GM21619 (cell line): ENCODE data around the gene HCFC1.

Source experiments
- ATAC-seq: cut with Tn5 transposase; IDR thresholded peaks from one replicate; pipeline ENCODE4 v1.9.1; 2021; ENCODE audit not compliant: unreplicated experiment

Gene HCFC1

DNA sequence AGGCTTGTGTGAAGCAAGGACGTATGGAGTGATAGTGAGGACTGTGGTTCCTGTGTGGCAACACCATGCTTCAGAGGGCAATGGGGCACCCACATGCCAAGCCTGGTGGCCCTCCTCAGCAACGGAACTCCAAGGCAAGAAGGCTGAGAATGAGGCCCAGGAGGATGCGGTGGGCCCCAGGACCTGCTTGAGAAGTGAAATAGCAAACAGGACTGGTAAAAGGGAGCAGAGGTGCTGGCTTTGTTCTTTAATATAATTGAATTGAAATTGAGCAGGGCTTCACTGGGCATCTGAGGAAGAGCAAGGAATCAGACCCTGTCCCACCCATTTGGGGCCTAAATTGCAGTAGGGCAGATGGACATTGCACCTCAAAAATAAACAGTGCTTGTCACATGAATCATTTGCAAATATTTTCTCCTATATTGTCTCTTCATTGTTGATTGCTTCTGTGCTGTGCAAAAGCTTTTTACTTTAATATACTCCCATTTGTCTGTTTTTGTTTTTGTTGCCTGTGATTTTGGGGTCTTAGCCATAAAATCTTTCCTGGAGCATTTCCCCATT, 3.2 kb upstream of the HCFC1 start:
- ATAC-seq: no peak

DNA sequence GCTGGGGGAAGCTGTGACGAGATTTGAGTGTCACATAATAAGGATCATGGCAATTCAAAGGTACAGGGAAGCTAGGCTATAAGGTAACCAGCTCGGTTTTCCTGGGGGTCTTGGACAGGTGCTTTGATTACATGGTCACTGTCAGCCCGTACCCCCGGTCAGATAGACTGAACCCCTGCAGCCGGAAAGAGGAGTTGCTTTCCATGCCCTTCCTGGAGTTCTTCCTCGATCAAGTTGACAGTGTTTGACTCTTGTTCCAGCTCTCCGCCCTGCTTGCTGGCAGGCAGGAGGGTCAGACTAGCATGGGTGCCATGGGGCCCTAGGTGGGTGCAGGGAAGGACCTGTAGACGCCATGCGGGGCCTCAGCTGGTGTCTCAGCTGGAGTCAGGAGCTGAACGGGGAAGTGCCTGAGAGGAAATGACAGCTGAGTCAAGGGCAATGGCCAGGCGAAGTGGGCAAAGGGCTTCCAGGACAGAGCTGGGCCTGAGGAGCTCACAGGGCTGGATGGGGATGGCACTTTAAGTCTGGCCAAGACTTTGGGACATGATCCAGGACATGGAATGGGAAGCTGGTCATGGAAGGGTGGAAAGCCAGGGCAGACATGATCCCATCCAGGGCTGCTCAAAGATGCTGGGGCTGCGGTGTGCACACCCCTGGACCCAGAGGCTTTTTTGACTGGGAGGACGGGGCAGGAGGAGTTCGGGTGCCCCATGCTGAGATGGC, 2.5 kb upstream of the HCFC1 start:
- ATAC-seq: no peak

DNA sequence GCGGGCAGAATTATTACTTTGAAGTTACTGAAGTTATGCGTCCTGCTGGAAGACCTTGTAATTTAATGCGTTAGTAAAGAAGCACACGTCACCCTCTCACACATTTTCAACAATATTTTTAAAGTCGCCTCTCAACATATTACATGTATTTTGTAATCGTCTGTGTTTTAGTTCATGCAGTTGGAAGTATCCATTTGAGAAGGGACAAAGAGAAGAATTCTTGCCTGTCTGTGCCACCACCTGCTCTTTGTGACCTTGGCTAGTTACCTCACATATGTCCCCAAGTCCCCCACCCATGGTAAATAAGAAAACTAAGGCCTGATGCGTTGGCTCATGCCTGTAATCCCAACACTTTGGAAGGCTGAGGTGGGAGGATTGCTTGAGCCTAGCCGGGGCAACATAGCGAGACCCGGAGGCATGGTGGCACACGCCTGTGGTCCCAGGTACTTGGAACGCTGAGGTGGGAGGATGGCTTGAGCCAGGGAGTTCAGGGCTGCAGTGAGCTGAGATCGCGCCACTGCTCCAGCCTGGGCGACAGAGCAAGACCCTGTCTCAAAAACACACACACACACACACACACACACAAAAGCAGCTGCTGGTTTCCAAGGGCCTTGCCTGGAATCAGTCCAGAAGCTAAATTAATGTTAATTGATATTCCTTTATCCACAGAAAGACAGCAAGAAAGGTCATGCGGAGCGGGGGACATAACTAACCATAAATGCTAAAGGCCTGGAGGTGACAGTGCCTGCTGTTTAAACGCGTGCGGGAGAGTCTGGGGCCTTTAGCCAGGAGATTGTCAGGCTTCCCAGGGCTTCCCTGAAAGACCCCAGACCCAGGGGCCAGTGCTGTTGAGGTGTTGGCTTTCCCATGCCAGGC, 1.7 kb upstream of the HCFC1 start:
- ATAC-seq: no peak

DNA sequence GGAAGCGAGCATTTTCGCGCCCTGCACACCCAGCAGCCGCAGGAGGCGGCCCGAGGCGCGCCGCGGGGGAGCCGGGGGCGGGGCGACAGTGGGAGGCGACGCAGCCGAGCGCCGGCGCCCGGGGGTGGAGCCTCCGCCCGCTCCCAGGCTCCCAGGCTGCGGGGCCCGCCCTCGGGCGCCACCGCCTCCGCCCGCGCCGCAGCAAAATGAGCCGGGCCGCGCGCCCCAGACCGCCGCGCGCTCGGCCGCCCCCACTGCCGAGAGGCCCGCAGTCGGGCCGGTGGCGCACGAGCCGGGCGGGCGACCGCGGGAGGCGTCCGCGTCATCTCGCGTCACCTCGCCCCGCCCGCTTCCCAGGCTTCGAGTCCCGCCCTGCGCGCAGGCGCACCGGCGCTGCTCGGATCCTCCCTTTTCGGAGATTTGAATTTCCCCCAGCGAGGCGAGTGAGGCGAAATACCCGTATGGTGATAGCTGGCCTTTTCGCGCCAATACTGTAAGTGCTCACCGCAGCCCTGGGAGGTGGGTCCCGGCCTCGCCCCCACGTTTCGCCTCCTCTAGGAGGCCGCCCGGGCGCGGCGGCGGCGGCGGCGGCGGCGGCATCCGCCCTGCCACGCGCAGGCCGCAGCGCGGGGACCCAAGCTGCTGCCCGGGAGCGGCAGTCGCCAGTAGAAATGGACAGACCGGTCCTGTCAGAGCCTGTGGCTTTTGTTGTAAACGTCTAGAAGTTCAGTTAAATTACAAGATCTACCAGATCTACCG, 929 bp upstream of the HCFC1 start, which contains the start of gene TMEM187:
TSS of gene TMEM187 (plus strand) at position 387 of the 759 bp plus-strand sequence. CDS start 9,309 bp downstream, outside the sequence.
- peak; percentile 38 for ATAC-seq

DNA sequence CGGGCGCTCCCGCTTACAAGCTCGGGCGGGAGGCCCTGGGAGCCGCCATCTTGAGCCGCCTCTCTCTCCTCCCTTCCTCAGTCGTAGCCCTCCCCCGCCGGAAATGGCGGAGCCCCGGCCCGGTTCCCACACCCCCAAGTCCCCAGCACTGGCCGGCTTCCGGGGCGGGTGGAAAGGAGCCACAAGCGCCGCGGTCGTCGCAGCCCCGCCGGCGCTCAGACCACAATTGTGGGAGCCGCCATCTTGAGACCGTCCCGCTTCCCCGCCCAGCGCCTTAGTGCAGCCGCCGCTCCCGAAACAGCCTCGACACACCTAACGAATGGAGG, 531 bp downstream of the HCFC1 start:
- ATAC-seq: peak; percentile 30

DNA sequence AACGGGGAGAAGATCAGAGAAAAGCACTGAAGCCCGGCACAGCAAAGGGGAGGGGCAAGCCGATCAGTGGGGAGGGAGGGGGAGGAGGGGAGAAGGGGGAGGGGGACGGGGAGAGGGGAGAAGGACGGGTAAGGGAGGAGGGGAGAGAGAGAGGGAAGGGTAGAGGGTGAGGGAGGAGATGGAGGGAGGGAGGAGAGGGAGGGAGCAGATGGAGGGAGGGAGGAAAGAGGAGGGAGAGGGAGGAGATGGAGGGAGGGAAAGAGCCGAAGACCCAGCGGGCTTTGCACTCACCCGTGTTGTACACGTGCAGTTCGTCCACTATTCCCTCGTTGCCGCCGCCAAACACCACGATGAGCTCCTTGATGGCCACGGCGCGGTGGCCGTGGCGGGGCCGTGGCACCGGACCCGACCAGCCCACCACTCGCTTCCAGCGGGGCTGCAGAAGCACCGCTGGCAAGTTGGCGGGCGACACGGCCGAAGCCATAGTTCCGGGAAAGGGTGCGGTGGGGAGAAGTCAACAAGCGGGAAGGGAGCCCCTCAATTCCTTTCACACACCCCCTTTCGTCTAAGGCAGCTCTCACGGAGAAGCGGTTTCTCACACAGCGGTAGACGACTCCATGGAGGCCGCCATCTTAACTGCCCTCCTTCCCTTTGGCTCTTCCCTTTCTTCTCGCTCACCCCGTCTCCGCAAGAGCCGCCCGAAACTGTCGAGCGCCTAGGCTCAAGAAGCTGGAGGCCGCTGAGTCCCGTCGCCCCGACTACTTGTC, 1.1 kb downstream of the HCFC1 start:
- no peak for ATAC-seq

DNA sequence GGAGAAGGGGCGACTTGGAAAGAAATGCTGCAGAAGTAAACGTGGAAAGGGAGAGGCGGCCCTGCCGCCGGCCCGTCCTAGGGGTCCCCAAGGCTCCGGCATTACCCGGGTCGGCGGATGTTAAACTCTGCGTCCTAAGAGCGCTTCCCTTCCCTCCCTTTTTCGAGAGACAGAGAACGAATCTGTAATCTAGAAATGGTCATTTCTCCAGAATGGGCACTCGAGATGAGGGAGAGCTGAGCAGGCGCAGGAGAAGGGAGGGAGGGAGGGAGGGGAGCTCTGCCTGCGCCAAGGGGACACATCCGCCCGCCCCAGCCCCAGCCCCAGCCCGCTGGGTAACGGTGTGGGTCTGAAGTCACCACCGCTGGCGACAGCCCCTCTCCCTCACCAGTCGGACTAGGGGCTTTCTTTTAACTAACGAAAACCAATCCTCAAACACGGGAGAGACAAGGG, 1.7 kb downstream of the HCFC1 start:
- ATAC-seq: no peak

DNA sequence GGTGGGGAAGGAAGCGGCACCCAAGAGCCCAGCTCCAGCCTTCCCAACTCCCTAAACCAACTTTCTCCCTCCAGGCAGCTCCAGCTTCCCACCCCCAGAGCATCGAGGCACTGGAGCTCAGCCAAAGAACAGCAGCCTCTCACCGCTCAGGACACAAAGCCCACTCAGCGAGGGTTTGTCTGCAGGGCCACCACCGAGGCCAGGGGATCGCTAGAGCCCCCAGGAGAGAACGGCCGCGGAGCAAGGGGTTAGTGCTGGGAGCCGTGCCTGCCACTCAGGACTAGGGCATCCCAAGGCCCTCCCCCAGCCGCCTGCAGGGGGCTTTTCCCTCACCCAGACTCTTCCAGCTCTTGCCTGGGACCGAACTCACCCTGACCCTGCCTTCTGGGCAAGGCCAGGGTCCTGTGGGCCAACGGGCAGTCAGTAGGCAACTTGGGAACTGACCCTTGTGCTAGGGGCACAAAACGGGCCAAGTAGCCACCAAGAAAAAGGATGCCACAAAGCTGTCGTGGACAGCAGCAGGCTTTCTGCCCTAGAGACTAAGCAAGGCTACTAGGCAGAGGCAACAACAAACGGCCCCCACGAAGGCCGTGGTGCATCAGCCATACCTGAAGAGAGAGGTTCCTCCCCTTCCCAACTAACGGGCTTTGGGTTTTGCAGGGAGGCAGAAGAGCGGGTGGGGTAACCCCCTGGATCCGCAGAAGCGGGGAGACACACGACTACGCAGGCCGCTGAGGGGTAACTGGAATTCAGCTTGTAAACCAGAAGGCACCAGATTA, 2.3 kb downstream of the HCFC1 start:
- ATAC-seq: no peak

DNA sequence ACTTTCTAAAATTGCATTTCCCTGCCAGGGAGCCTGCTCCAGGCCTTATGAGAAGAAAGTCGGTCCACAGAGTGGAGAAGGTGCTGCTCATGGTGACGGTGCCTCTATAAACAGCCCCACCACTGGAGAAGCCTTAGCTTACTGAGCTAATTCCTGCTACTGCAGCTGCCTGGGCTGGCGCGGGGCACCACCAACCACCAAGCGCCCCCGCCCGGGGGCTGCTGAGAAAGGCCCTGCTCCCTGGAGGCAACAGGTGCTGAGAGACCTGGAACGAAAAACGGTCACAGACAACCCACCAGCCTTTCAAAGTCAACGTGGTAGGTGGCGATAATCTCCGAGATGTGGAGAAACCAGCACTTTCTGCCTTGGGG, 2.9 kb downstream of the HCFC1 start:
- ATAC-seq: no peak

DNA sequence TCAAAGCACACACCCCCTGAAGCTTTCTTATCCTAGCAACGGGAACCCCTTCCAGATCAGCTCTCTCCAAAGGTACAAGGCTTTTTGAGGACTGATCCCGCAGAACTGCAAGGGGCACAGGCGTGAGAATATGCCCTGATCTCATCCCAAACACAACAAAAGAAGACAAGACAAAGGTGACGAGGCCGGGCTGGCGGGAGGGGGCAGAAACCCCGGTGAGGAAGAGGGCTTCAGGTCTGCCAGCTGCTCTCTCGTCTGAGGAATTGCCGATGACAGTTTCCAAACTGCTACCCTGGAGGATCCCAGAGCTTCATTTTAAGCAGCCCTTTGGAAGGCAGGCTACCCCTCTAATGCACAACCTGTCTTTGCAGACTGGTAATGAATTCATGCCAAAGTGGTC, 3.4 kb downstream of the HCFC1 start:
- no peak for ATAC-seq

DNA sequence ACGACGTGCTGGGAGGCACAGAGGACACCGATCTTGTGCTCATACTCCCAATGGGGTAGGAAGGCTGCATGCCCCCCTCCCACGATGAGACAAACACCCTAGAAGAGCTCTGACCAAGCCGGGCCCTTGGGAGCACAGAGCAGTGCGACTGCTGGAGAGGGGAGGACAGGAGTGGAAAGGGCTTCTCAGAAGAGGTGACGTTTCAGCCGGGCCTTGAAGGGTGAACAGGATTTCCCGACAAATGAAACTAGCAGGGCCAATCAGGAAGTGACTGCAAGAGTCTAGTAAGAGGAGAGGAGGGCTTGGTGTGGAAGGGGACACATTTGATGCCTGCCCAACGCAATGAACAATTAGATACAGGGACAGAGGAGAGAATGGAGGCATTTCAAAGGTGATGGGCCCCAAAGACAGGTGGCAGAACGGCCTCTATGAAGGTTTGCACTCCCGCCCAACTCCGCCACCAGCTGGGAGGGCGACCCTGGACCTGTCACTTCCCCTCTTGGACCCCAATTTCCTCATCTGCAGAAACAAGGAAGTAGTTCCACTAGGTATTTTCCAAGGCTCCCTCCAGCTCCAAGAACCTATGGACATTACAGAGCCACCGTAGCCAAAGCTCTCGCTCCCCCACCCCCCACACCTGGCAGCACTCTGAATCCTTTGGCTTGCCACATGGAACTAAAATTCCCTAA, 3.9 kb downstream of the HCFC1 start:
- ATAC-seq: no peak

DNA sequence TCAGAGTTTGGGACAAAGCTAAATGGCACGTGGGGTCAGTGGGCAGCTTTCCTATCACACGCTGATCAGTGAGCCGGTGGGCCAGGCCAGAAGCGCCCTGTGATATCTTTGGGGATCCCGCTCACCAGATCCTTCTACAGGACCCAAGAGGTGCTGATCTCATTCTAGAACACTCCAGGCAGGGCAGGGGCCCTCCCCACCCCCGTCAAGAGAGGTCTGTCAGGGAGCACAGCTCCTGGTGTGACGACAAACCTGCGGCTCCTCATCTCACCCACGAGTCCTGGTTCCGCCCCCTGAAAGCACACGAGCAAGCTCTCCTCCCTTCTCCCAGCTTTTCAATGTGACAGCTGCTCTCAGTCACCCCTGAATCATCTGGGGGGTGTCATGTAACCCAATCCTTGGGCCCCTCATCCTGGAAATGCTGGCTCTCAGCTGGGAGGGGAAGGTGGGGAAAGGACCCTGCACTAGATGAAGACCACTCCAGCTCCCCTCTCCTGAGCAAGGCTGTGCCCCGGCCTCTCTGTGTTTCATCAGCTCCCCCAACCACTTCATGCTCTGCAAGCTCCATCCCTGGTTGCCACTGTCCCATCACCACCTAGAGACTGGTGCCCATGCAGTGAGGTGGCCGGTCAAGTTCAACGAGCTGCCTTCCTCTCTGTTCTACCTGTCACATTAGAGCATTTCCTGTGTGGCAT, 4.6 kb downstream of the HCFC1 start:
- no peak for ATAC-seq

DNA sequence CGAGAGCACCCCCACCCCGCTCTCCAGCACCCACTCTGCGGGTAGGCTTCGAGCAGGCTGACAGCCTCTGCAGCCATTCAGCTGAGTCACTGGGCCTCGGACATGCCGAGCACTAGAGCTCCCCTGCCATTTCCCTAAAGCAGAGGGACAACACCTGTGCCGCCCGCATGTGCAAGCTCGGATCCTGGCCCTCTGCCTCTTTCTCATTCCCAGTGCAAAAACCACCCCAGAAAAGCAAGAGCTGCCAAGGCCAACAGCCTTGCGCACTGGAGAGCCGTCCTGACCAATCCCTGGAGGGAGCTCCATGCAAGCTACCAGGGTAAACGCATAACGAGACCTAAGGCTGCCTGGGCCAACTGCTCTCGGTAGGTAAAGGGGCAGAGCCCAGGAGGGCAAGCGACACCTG, 5.3 kb downstream of the HCFC1 start:
- ATAC-seq: no peak

DNA sequence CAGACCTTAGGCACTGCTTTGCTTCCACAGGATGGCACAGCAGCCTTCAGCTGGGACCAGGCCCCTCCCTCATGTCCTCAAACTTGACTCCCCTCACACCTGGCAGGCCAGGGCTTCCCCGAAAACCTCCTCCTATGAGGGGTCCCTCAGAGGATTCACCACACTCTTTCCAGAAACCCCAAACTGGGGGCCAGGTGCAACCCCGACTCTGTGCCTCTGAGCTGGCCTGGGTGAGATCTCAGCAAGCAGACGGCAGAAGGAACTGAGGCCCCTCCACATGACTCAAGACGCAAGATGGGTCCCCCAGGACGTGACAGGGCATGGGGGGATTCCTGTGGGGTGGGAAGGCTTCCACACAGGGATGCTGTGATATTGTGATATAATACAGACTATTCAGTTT, 6.2 kb downstream of the HCFC1 start:
- ATAC-seq: no peak

DNA sequence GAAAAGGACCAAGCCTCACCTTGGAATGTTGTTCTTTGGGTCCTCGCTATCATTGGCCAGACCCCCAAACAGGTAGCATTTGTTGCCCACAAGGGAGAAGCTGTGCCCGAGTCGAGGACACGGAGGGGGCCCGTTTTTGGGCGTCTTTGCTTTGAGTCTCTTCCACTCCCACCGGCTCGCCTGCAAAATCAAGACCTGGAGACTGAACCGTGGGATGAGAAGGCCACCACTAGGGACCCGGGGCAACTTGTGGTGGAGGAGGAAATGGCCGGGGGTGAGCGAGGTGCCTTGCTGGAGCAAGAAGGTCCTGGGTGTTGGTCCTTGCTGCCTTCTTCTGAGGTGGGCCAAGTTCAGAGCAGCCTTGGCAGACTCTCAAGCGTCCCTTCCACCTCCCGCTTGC, 7.5 kb downstream of the HCFC1 start:
- no peak for ATAC-seq

DNA sequence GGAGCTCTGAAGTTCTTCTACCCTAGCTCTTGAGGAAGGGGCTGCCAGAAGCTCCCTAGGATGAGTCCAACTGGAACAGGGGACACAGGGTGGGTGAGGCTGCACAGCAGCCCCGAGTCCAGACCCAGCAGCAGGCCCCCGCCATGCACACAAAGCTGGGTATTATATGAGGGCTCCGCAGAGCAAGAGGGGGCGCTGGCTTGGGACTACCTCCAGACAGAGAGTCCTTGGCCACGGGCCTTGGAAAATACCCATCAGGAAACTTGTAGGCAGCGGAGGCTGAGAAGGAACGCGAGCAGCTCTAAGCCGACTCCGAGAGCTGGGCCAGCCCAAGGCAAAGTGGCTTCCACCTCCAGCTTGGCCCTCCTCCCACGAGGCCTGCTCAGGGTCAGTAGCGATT, 8.1 kb downstream of the HCFC1 start:
- no peak for ATAC-seq

DNA sequence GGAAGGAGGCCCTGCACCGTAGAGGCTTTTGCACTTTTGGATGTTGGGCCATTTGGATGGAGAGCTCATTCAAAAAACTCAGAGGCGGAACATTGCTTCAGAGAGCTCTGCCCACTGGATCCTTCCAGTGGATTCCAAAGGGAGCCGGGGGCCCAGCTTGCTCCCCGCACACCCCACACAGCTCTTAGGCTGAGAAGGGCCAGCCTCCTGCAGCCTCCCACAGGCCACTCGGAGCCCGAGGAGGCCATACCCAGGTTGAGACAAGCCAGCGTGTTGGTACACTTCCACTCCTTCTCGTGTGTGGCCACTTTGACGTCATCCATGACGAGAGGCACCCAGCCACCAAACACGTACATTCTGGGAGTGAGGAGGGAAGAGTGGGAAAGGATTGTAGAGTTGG, 10.3 kb downstream of the HCFC1 start:
- no peak for ATAC-seq

DNA sequence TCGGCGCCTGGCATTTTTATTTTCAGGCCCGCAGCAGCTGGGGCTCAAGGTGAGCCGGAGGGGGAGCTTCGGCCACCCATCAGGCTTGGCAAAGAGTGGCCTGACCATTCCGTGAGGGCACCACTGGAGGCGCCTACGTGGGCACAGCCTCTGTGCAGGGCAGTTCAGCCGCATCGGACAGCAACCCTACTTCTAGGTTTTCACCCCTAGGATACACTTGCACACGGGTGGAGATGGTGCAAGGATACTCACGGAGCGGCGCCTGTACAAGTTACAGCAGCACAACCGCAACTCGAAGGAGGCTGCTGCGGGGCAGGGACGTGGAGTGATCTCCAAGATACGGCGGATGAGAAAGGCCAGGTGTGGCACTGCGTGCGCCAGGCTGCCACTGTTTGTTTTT, 10.8 kb downstream of the HCFC1 start:
- no peak for ATAC-seq

DNA sequence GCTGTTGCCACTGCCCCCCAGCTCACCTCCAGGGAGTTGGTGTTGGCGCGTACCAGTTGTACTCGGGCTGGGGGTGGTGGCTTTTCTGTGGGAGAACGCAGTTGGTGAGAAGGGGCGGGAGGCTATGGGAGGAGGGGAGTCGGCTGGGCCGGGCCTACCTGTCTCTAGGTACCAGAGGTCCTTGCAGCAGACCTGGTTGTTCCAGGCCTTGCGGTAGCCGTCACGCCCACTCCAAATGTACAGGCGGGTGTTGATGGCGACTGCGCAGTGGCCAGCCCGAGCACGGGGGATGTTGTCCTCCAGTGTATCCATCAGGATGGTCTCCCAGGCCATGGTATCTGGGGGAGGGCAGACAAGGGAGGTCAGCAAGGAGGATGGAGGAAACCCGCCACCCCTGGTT, 11.5 kb downstream of the HCFC1 start:
- ATAC-seq: no peak
